GM18517 (cell line): Measurements from ENCODE around the gene RAB14.
A peak's percentile ranks its signal among the peaks of the same experiment; 100 is the strongest.
"Not testable (repeated sequence)": the region's sequence is repeated elsewhere in the genome, so short reads cannot be mapped to it uniquely, and the experiment has no call there.

Experiments
- ATAC-seq: cut with Tn5 transposase; IDR thresholded peaks from one replicate; pipeline ENCODE4 v1.9.1; 2021; ENCODE audit warnings: mild to moderate bottlenecking, moderate library complexity; ENCODE audit not compliant: unreplicated experiment

RAB14 gene

GRCh38 chr9:121168052-121168451, 33.6 kb downstream of the RAB14 start:
- no peak for ATAC-seq

DNA sequence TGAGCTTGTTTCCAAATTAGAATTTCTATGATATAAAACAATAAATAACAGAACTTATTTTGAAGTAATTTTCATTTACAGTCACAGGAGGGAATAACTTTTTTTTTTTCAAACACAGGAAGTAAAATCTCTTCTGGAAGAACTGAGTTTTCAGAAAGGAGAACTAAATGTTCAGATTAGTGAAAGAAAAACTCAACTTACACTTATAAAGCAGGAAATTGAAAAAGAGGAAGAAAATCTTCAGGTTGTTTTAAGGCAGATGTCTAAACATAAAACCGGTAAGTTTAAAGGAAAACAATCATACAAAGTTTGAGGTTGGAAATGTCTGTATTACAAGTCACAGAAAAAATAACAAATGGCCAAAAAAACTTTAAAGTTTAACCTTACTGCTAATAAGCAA, 41.6 kb downstream of the RAB14 start:
- no peak for ATAC-seq

- ATAC-seq = no peak
Observed at GRCh38 chr9:121157939-121158338, 43.7 kb downstream of the RAB14 start.

- peak; percentile 72 for ATAC-seq
Observed at GRCh38 chr9:121156263-121156731, 45.4 kb downstream of the RAB14 start.

- no peak for ATAC-seq
Observed at GRCh38 chr9:121154782-121155181, 46.9 kb downstream of the RAB14 start.

- no peak for ATAC-seq
Observed at GRCh38 chr9:121153642-121154041, 48.0 kb downstream of the RAB14 start.

DNA sequence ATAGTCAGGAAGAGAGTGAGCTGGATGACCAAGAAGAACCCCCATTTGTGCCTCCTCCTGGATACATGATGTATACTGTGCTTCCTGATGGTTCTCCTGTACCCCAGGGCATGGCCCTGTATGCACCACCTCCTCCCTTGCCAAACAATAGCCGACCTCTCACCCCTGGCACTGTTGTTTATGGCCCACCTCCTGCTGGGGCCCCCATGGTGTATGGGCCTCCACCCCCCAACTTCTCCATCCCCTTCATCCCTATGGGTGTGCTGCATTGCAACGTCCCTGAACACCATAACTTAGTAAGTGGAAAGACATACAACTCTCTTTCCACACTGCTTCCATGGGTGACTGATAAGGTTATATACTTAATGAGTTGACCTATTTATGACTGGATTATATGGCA, 51.5 kb downstream of the RAB14 start:
- ATAC-seq = no peak

GRCh38 chr9:121144482-121144881, 57.2 kb downstream of the RAB14 start:
- ATAC-seq = no peak

DNA sequence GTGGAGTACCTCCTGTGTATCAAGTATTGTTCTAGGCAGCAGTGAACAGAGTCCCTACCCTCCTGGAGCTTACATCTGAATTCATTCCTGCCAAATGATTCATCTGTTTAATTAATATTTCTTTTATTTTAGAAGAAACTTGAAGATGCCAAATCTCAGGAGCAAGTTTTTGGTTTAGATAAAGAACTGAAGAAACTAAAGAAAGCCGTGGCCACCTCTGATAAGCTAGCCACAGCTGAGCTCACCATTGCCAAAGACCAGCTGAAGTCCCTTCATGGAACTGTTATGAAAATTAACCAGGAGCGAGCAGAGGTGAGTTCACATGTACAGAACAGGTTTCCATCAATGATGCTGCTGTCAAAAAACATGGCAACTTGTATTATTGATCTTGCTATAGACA, 57.9 kb downstream of the RAB14 start:
- no peak for ATAC-seq

GRCh38 chr9:121141706-121142105, 60.0 kb downstream of the RAB14 start:
- no peak for ATAC-seq

DNA sequence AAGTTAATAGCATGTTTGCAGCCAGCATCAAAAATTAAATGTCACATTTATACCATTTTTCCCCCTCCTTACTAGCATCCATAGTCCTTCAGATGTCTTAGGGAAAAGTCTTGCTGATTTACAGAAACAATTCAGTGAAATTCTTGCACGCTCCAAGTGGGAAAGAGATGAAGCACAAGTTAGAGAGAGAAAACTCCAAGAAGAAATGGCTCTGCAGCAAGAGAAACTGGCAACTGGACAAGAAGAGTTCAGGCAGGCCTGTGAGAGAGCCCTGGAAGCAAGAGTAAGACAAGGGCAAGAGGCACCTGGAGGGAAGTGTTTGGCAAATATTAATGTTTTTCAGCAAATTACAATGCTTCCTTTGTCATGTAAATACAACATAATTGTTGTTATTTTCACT, 60.4 kb downstream of the RAB14 start:
- ATAC-seq = no peak

- ATAC-seq = no peak
Observed at GRCh38 chr9:121140162-121140561, 61.5 kb downstream of the RAB14 start.

DNA sequence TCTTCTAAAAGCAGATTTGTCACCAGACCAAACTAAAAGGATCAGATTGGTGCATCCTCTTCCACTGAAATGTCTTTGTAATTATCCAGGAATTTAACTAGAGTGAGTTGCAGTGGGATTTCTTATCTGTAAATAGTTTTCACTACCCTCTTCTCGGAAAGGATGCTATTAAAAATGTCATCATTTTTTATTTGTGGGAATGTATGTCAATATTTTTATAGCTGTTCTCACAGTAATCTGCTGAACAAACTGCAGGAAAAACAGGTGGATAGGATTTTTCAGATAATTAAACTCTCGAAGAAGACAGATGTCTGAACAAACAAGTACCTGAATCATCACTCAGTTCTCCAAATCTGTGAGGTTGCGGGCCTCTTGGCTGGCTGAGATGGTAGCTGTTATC, 62.7 kb downstream of the RAB14 start:
- no peak for ATAC-seq

- ATAC-seq = no peak
Observed at GRCh38 chr9:121138561-121138960, 63.1 kb downstream of the RAB14 start.

GRCh38 chr9:121135642-121136041, 66.0 kb downstream of the RAB14 start:
- no peak for ATAC-seq

- ATAC-seq = no peak
Observed at GRCh38 chr9:121133104-121133816, 68.4 kb downstream of the RAB14 start.

GRCh38 chr9:121129384-121129783, 72.3 kb downstream of the RAB14 start:
- ATAC-seq = not testable (repeated sequence)
